GM23338 (cell line): ENCODE results near the gene L3MBTL2. TPM values are rescaled to one million over a fixed set of nuclear protein-coding genes. Genes with fewer than 3 reads are reported as not detected.

Source experiments
- CREB1 ChIP-seq: fragments of 250-450 bp; sonication (Bioruptor Pico); IDR thresholded peaks from 2 replicates; pipeline ENCODE4 v1.5.0; 2020; ENCODE audit warnings: low read depth, mild to moderate bottlenecking, moderate library complexity
- CTCF ChIP-seq, 2 experiments: fragments of 200-600 bp in 1 of 2; sonication (generic) in 1 of 2; conservative IDR thresholded peaks; 2 replicates each; pipeline versions ENCODE4 v1.5.1 to v1.6.1; 2016 to 2017; ENCODE audit warnings: antibody characterized with exemption in 2 of 2, low read depth in 2 of 2, mild to moderate bottlenecking in 2 of 2, moderate library complexity in 1 of 2
- JUNB ChIP-seq: IDR thresholded peaks from one replicate; pipeline ENCODE4 v1.6.1; 2016; ENCODE audit warnings: antibody characterized with exemption; ENCODE audit not compliant: unreplicated experiment
- NANOG ChIP-seq: IDR thresholded peaks from 2 replicates; pipeline ENCODE4 v1.6.1; 2016; ENCODE audit warnings: antibody characterized with exemption, borderline replicate concordance
- POLR2AphosphoS5 ChIP-seq: IDR thresholded peaks from 2 replicates; pipeline ENCODE4 v1.6.1; 2016; ENCODE audit warnings: antibody characterized with exemption, low read depth
- REST ChIP-seq: IDR thresholded peaks from one replicate; pipeline ENCODE4 v1.6.1; 2018; ENCODE audit warnings: antibody characterized with exemption; ENCODE audit not compliant: unreplicated experiment
- STAT1 ChIP-seq: IDR thresholded peaks from one replicate; pipeline ENCODE4 v1.6.1; 2016; ENCODE audit warnings: antibody characterized with exemption; ENCODE audit not compliant: unreplicated experiment
- ZNF462 ChIP-seq: fragments of 250-450 bp; sonication (Bioruptor Pico); IDR thresholded peaks from 2 replicates; pipeline ENCODE4 v1.5.0; 2020; ENCODE audit warnings: mild to moderate bottlenecking, moderate library complexity
- polyA plus RNA-seq: library from polyadenylated mRNA; unstranded; fragments of >200 nt; fragmentation: Nextera tagmentation; extraction: Ambion mirVana; gene quantifications from 2 replicates; pipeline ENCODE4 v1.2.1, GENCODE V29; 2016
- total RNA-seq: library from RNA; depleted of rRNA; stranded (reverse); fragments of >200 nt; shearing (Covaris generic); gene quantifications from 2 replicates; pipeline ENCODE4 v1.2.3, GENCODE V29; 2014

Gene L3MBTL2
- total and polyA plus RNA-seq, 2 experiments from 2014 or later, result 13.9 to 27.1 TPM

- TF ChIP-seq ZNF462, result no peak
- TF ChIP-seq CTCF (conservative IDR thresholded peaks at IDR 0.05; ENCODE audit: low read depth in 2 of 2), result no peak
- no peak for TF ChIP-seq JUNB
- no peak for TF ChIP-seq REST
- no peak for TF ChIP-seq STAT1
- no peak for TF ChIP-seq POLR2AphosphoS5
- TF ChIP-seq CREB1, result no peak
- TF ChIP-seq NANOG, result no peak
These were observed 10.3 kb downstream of the L3MBTL2 start (continued) for GRCh38 chr22:41215409-41215808.
